Upper lobe of left lung (tissue), 6 donors: ENCODE results near the gene SCN5A. TPM values are rescaled to one million over a fixed set of nuclear protein-coding genes. Genes with fewer than 3 reads are reported as not detected.
A peak's percentile ranks its signal among the peaks of the same experiment; 100 is the strongest.

Experiments used
- ATAC-seq, 2 donors: fragments of 200-7000 bp; cut with Tn5 transposase; one replicate each; pipeline ENCODE4 v1.9.1; 2022; ENCODE audit warnings: mild to moderate bottlenecking in 2 of 2, moderate library complexity in 2 of 2; ENCODE audit not compliant: low FRiP score in 2 of 2
- DNase-seq, 2 donors: peaks; one replicate each; pipeline ENCODE4 v3.0.0-alpha.2; 2019 to 2020
- H3K27ac ChIP-seq, 4 donors: fragments of 200-600 bp; sonication (generic); one replicate each; pipeline ENCODE4 v1.5.1; 2016 to 2019
- H3K27me3 ChIP-seq, 4 donors: fragments of 200-600 bp; sonication (generic); one replicate each; pipeline ENCODE4 v1.5.1; 2017 to 2019
- H3K36me3 ChIP-seq, 4 donors: fragments of 200-600 bp; sonication (generic); one replicate each; pipeline ENCODE4 v1.5.1; 2016 to 2019
- H3K4me1 ChIP-seq, 4 donors: fragments of 200-600 bp; sonication (generic); one replicate each; pipeline ENCODE4 v1.5.1; 2018 to 2019
- H3K4me3 ChIP-seq, 4 donors: fragments of 200-600 bp; sonication (generic); one replicate each; pipeline ENCODE4 v1.5.1; 2017 to 2019; ENCODE audit warnings: mild to moderate bottlenecking in 2 of 4, moderate library complexity in 1 of 4
- H3K9me3 ChIP-seq, 4 donors: fragments of 200-600 bp; sonication (generic); one replicate each; pipeline ENCODE4 v1.5.1; 2018 to 2019
- CTCF ChIP-seq, 6 experiments: fragments of 450-650 bp in 4 of 6; fragments of 200-600 bp in 2 of 6; sonication (generic) in 2 of 6; IDR thresholded peaks; one replicate each; pipeline ENCODE4 v1.5.1; 2016 to 2019; ENCODE audit warnings: antibody characterized with exemption in 6 of 6
- EP300 ChIP-seq, 4 donors: sonication (generic); formaldehyde crosslinking; IDR thresholded peaks; one replicate each; pipeline ENCODE4 v1.5.1; 2017; ENCODE audit warnings: antibody characterized with exemption in 4 of 4, control low read depth in 2 of 4
- POLR2A ChIP-seq, 4 donors: fragments of 450-650 bp; IDR thresholded peaks; one replicate each; pipeline ENCODE4 v1.5.1; 2016 to 2017; ENCODE audit warnings: antibody characterized with exemption in 4 of 4, mild to moderate bottlenecking in 2 of 4
- POLR2AphosphoS5 ChIP-seq, 2 donors: sonication (generic); formaldehyde crosslinking; IDR thresholded peaks; one replicate each; pipeline ENCODE4 v1.5.1; 2017; ENCODE audit warnings: antibody characterized with exemption in 2 of 2
- WGBS, 2 donors: methylation state at CpG; one replicate each; pipeline ENCODE4 v1.1.5; 2017 to 2018; 5-methylcytosine and 5-hydroxymethylcytosine counted together
- total RNA-seq, 6 donors: library from RNA; depleted of rRNA in 4 of 6; stranded (reverse); fragments of >200 nt in 4 of 6; gene quantifications; one replicate each; pipeline versions ENCODE4 v1.1.0 to v1.2.1, GENCODE V29; 2016 to 2021
- donor health status: DM: no; HTN: no; CAD: no; lungs with moderate emphysema.
- donor health status: DM: no; HTN: yes; CAD: no; lungs with severe emphysema.

SCN5A gene
- total RNA-seq, 6 donors from 2014 or later = under 0.01 to 0.30 (median 0.10) TPM; not detected in 1

GRCh38 chr3:38598791-38599190, 50.7 kb downstream of the SCN5A start:
- ATAC-seq (peak in 1 of 2 donors; percentile 11), DNase-seq (no peak)
- 87 to 92% methylated on average over 11 to 13 of the region's 13 CpGs for WGBS, 2 donors
- TF ChIP-seq POLR2AphosphoS5 (IDR thresholded peaks at IDR 0.05) (no peak), POLR2A (IDR thresholded peaks at IDR 0.05) (no peak), CTCF (IDR thresholded peaks at IDR 0.05) (no peak), EP300 (IDR thresholded peaks at IDR 0.05) (no peak)
- no peak overlapping the region for H3K27ac ChIP-seq
- no peaks in the 10 kb centered on the region for H3K4me1 ChIP-seq
- no peaks in the 10 kb centered on the region for H3K36me3 ChIP-seq
- H3K9me3 ChIP-seq = no peaks in the 10 kb centered on the region
- H3K27me3 ChIP-seq = no peaks in the 10 kb centered on the region
- H3K4me3 ChIP-seq = no peak overlapping the region

- H3K4me1 ChIP-seq = no peaks in the 10 kb centered on the region
- TF ChIP-seq POLR2AphosphoS5 (IDR thresholded peaks at IDR 0.05) (no peak), EP300 (IDR thresholded peaks at IDR 0.05) (no peak), CTCF (IDR thresholded peaks at IDR 0.05) (no peak), POLR2A (IDR thresholded peaks at IDR 0.05) (no peak)
- DNase-seq (no peak), ATAC-seq (no peak)
- H3K9me3 ChIP-seq = no peaks in the 10 kb centered on the region
- H3K36me3 ChIP-seq = no peaks in the 10 kb centered on the region
- H3K27ac ChIP-seq = no peak overlapping the region
- no peaks in the 10 kb centered on the region for H3K27me3 ChIP-seq
- 89 to 91% methylated on average over 12 of the region's 12 CpGs for WGBS, 2 donors
- no peak overlapping the region for H3K4me3 ChIP-seq
These were observed 51.9 kb downstream of the SCN5A start for GRCh38 chr3:38597502-38598060.

GRCh38 chr3:38595393-38595792, 54.1 kb downstream of the SCN5A start:
- Histone ChIP-seq H3K27ac (no peak overlapping the region), H3K36me3 (no peaks in the 10 kb centered on the region), H3K27me3 (no peaks in the 10 kb centered on the region), H3K9me3 (no peaks in the 10 kb centered on the region), H3K4me3 (no peak overlapping the region), H3K4me1 (no peaks in the 10 kb centered on the region)
- WGBS, 2 donors = 80% methylated on average over 6 of the region's 6 CpGs
- DNase-seq = no peak
- no peak for TF ChIP-seq POLR2AphosphoS5 (IDR thresholded peaks at IDR 0.05)
- no peak for TF ChIP-seq EP300 (IDR thresholded peaks at IDR 0.05)
- no peak for TF ChIP-seq CTCF (IDR thresholded peaks at IDR 0.05)
- no peak for TF ChIP-seq POLR2A (IDR thresholded peaks at IDR 0.05)
- ATAC-seq = no peak

GRCh38 chr3:38590521-38590920, 59.0 kb downstream of the SCN5A start:
- DNase-seq (no peak), ATAC-seq (no peak)
- WGBS, 2 donors = 75 to 95% methylated on average over 2 of the region's 2 CpGs
- Histone ChIP-seq H3K4me3 (no peak overlapping the region), H3K36me3 (no peaks in the 10 kb centered on the region), H3K27ac (no peak overlapping the region), H3K9me3 (no peaks in the 10 kb centered on the region), H3K4me1 (no peaks in the 10 kb centered on the region), H3K27me3 (no peaks in the 10 kb centered on the region)
- TF ChIP-seq POLR2AphosphoS5 (IDR thresholded peaks at IDR 0.05) (no peak), POLR2A (IDR thresholded peaks at IDR 0.05) (no peak), EP300 (IDR thresholded peaks at IDR 0.05) (no peak), CTCF (IDR thresholded peaks at IDR 0.05) (no peak)
